Heart right ventricle (tissue), 16 donors: Measurements from ENCODE around the gene PKM. TPM values are rescaled to one million over a fixed set of nuclear protein-coding genes. Genes with fewer than 3 reads are reported as not detected.

Source experiments
- ATAC-seq, 8 donors: fragments of 200-7000 bp; cut with Tn5 transposase; one replicate each; pipeline ENCODE4 v1.9.1; 2020; ENCODE audit warnings: mild to moderate bottlenecking in 8 of 8, moderate library complexity in 8 of 8, moderate number of reproducible peaks in 1 of 8
- DNase-seq, 2 donors: peaks; one replicate each; pipeline ENCODE4 v3.0.0-alpha.2; 2020
- H3K27ac ChIP-seq, 10 donors: fragments of 200-600 bp; sonication (generic) in 2 of 10; one replicate each; pipeline versions ENCODE4 v1.5.0 to v1.8.0; 2020 to 2022; ENCODE audit warnings: mild to moderate bottlenecking in 3 of 10
- H3K27me3 ChIP-seq, 7 donors: fragments of 200-600 bp; one replicate each; pipeline ENCODE4 v1.8.0; 2021 to 2022; ENCODE audit warnings: mild to moderate bottlenecking in 2 of 7
- H3K36me3 ChIP-seq, 9 donors: fragments of 200-600 bp; sonication (generic) in 1 of 9; one replicate each; pipeline versions ENCODE4 v1.5.0 to v1.8.0; 2020 to 2022; ENCODE audit warnings: mild to moderate bottlenecking in 2 of 9
- H3K4me1 ChIP-seq, 9 donors: fragments of 200-600 bp; sonication (generic) in 1 of 9; one replicate each; pipeline versions ENCODE4 v1.5.0 to v1.8.0; 2020 to 2022; ENCODE audit warnings: mild to moderate bottlenecking in 4 of 9
- H3K4me3 ChIP-seq, 10 donors: fragments of 200-600 bp; sonication (generic) in 2 of 10; one replicate each; pipeline versions ENCODE4 v1.5.0 to v1.8.0; 2020 to 2022; ENCODE audit warnings: mild to moderate bottlenecking in 7 of 10, moderate library complexity in 2 of 10
- H3K9me3 ChIP-seq, 11 donors: fragments of 200-600 bp in 10 of 11; sonication (generic) in 2 of 11; one replicate each; pipeline versions ENCODE4 v1.5.0 to v1.8.0; 2013 to 2022; ENCODE audit warnings: mild to moderate bottlenecking in 2 of 11, control low read depth in 1 of 11, moderate library complexity in 1 of 11
- CTCF ChIP-seq, 9 donors: fragments of 200-600 bp; sonication (generic) in 2 of 9; IDR thresholded peaks; one replicate each; pipeline versions ENCODE4 v1.5.0 to v1.8.0; 2021 to 2022; ENCODE audit warnings: antibody characterized with exemption in 9 of 9, mild to moderate bottlenecking in 5 of 9, moderate library complexity in 1 of 9
- WGBS, 2 donors: extraction: QIAGEN DNeasy Blood & Tissue Kit; methylation state at CpG; one replicate each; pipeline ENCODE4 v1.1.7; 2013; ENCODE audit warnings: inconsistent platforms in 1 of 2; 5-methylcytosine and 5-hydroxymethylcytosine counted together
- intact Hi-C, 10 donors: fragments of 100-400 bp; cut with DNase I; formaldehyde crosslinking; loops; one replicate each; pipeline versions ENCODE4 v1.11.1 to v1.14.2; 2022
- polyA plus RNA-seq, 2 donors: library from polyadenylated mRNA; stranded (reverse); fragments of 200-250 nt; gene quantifications; one replicate each; pipeline ENCODE4 v1.2.3, GENCODE V29; 2013
- total RNA-seq, 10 donors: library from RNA; stranded (reverse); fragmentation: NEBNext Ultra II Directional in 3 of 10; extraction: Animal tissue kit (Norgen Biotek cat#: 25700) in 3 of 10; gene quantifications; one replicate each; pipeline versions ENCODE4 v1.2.1 to v1.2.4, GENCODE V29; 2021 to 2023
- donor health status: Arrhythmogenic right ventricular cardiomyopathy.
- donor health status: ischemic (EF 13 %, LVEDD 7.1; RV severe dilation, severe dysfunction).
- donor health status: healthy with polysubstance abuse.
- donor health status: DM: no; HTN: yes; CAD: no.
- donor health status: DM: no; HTN: no; CAD: no.
- donor health status: ischemic (EF 25% LVEDD 6.9; RV normal size, moderate dysfunction).
- donor health status: ischemic (EF 25% LVEDD 5.7; RV mildly dilated, moderate dysfunction).
- donor health status: healthy.
- donor health status: DM: yes; HTN: yes; CAD: no.
- donor health status: Ischemic cardiomyopathy.
- donor health status: ischemic (EF 35%, LVEDD 5.7; RV mildly dilated, moderate dysfunction).
- donor health status: nonischemic (EF 11% LVEDD 7.7; RV severe dilation, severe dysfunction).
- donor health status: DM: yes; HTN: yes; CAD: no.
- donor health status: PGD.
- donor health status: ischemic (EF 29% LVEDD 5.4; RV normal size, mild dysfunction).
- donor health status: nonischemic (EF 23%, LVEDD 6.1; RV moderate dilation, normal function).

PKM gene
- total and polyA plus RNA-seq, 12 donors, result 549 to 1,508 (median 1,040) TPM

- Histone ChIP-seq H3K27me3 (no peaks in the 10 kb centered on the region), H3K9me3 (no peaks in the 10 kb centered on the region), H3K4me1 (peaks cover 0 to 12% (median 8%) of the 10 kb centered on the region in 9 donors), H3K36me3 (no peaks in the 10 kb centered on the region), H3K4me3 (no peak overlapping the region), H3K27ac (no peak overlapping the region)
- no peak for TF ChIP-seq CTCF (IDR thresholded peaks at IDR 0.05)
- DNase-seq (no peak), ATAC-seq (no peak)
- intact Hi-C loops, result loop anchor here in 7 of 10 donors (5.0 to 10.0 kb wide), 9 partner anchors 119 to 709 kb away; no protein-coding TSS in a partner anchor
- WGBS, 2 donors, result 80 to 84% methylated on average over 5 of the region's 5 CpGs
Measured at GRCh38 chr15:72153269-72154000, 77.6 kb downstream of the PKM start.

Other genes with a start within 250 kb of the PKM start
- 10 to 100 TPM; 23.4 to 36.9 (median 30.0) TPM for gene MYO9A, start 113.0 kb downstream of the PKM start, total RNA-seq
- gene MYO9A, start 113.0 kb downstream of the PKM start, polyA plus RNA-seq, result 1 to 10 TPM; 3.7 to 4.4 TPM
- 1 to 10 TPM; 5.2 to 8.8 (median 6.7) TPM for gene SENP8, start 112.8 kb downstream of the PKM start, total RNA-seq
- 1 to 10 TPM; 1.8 to 3.2 TPM for gene SENP8, start 112.8 kb downstream of the PKM start, polyA plus RNA-seq
- gene GRAMD2A, start 33.4 kb downstream of the PKM start, total RNA-seq, result under 1 TPM in 1 of 10 donors, not detected in 9; 0.20 TPM
- under 1 TPM in 1 of 2 donors, not detected in 1; 0.06 TPM for gene GRAMD2A, start 33.4 kb downstream of the PKM start, polyA plus RNA-seq
- gene PARP6, start 41.4 kb upstream of the PKM start, total RNA-seq, result 10 to 100 TPM; 28.2 to 53.5 (median 37.6) TPM
- 100 to 1,000 TPM in 1 of 2 donors, 10 to 100 TPM in 1; 28.5 to 113 TPM for gene PARP6, start 41.4 kb upstream of the PKM start, polyA plus RNA-seq
- 1 to 10 TPM in 2 of 10 donors, under 1 TPM in 8; 0.21 to 1.2 (median 0.72) TPM for gene CELF6, start 89.0 kb upstream of the PKM start, total RNA-seq
- gene CELF6, start 89.0 kb upstream of the PKM start, polyA plus RNA-seq, result 1 to 10 TPM; 1.4 to 5.1 TPM
- 100 to 1,000 TPM in 1 of 10 donors, 10 to 100 TPM in 9; 63.3 to 129 (median 77.3) TPM for gene HEXA, start 144.8 kb upstream of the PKM start, total RNA-seq
- gene HEXA, start 144.8 kb upstream of the PKM start, polyA plus RNA-seq, result 10 to 100 TPM; 48.8 to 83.6 TPM
- not detected for gene TMEM202, start 167.1 kb upstream of the PKM start, total RNA-seq
- gene TMEM202, start 167.1 kb upstream of the PKM start, polyA plus RNA-seq, result not detected
- 100 to 1,000 TPM; 148 to 231 (median 188) TPM for gene ARIH1, start 243.1 kb upstream of the PKM start, total RNA-seq
- gene ARIH1, start 243.1 kb upstream of the PKM start, polyA plus RNA-seq, result 10 to 100 TPM; 23.1 to 28.9 TPM